ENCODE measurements around the gene DRGX.

DRGX gene

DNA sequence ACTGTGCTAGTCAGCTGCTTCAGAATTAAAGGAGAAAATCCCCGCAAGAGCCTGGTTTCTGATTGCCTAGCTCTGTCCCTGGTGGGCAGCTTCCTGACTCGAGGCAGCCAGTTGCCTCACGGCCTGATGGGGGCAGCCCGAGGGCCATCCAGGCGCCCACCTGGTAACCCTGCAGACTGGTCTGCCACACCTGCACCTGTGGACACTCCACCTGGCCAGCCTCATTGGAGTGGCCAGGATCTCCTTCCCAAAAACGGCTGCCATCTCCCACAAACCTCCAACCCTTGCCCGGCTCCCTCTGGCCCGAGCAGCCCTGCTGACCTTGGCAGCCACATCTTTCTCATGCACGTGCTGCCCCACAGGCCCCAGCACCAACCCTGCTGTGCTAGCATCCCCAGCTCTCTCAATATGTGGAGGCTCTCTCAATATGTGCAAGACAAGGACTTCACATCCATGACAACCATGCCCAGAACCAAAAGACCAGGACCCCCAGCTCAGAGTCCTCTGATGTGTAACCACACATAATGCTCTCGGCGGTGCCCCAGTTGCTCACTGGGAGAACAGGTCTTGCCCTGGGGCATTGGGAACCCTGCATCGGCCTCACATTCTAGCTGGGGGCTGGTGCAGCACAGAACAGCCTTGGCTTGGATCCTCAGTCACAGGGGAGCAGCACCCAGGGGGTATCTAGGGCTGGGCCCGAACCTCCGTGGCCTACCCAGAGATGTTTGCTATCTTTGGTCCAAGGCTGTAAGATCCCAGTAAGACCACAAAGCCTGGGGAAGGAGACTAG is 14.6 kb downstream of the DRGX start:
- no peak for DNase-seq

DNA sequence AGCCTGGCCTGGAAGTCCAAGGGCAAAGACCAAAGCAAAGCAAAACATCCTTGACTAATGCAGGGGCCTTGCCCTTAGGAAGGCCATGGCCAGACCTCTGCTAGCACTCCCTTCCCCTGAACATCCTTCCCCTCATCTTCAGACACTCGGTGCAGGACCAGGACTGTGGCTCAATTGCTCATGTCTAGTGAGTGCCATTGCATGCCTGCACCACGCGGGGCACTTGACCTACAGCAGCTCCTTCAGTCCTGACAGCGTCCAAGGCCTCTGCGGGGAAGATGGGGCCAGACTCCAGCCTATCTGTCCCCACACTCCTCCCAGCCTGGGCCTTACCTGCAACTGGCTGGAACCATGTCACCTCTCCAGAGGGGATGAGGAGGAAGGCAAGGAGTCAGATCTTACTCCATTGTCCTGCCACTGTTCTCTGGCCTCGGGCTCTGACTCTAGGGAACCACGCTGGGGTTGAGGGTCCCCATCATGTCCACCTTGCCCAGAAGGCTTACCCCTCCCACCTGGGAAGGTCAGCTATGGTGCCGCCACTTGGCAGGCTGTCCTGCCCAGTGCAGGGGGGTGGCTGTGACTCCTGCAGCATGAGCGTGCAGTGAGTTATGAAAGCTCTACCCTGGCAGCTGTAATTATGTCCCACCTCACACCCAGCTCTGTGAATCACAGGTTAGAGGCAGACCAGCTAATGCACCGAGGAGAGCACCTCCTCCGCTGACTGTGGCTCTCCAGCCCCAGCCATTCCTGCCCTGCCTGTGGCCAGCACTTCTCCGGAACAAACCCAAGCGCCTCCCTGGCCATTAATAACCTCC is 16.1 kb downstream of the DRGX start:
- DNase-seq, result no peak

DNA sequence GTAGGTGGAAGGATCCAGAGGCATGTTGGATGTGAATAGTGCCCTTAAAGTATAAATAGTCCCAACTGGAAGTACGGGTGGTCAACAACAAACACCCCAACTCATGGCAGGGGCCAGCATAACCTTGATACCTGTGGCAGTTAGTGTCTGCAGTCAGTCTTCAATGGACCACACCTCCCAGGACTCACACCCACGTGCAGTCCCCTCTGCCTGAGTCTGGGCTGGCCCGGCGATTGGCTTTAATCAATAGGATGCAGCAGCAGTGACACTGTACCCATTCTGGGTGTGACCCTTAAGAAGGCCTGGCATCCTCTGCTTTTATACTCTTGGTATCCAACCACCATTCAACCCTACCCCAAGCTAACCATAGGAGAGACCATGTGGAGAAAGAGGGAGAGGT is 18.6 kb downstream of the DRGX start:
- DNase-seq, result no peak

DNA sequence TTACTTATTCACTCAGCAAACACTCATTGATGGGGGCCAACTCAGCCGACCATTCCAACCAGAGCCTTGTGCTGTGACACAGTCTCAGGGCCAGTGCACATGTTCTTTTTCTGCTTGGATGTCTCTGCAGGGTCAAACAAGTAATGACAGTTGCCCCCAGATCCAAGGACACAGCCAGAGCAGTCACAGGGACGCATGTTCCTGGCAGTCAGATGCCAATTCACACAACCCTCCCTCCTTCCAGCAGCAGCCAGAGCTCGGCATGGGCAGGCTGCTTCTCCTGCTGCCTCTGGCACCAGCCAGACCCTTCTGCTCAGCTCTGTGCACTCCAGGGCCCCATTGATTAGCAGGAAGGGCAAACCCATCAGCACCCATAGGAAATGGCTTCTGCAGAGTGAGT is 20.3 kb downstream of the DRGX start:
- no peak for DNase-seq

DNA sequence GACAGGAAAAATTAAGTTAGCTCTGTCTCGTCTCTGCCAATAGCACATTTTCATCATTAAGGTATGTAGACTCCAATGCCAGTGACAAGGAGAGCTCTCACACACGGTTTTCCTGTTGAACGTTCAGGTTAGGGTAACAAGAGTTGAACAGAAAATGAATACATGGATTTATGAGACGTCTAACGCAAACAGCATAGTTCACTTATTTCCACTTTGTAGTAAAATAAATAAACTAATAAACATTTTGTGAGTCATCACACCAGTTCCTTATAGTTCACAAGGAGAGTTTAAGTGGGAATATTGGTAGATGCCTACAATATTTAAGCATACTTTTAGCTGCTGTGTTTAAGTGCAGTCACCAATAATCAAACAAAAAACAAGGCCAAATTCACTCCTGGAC is 21.1 kb downstream of the DRGX start:
- DNase-seq, result no peak

DNA sequence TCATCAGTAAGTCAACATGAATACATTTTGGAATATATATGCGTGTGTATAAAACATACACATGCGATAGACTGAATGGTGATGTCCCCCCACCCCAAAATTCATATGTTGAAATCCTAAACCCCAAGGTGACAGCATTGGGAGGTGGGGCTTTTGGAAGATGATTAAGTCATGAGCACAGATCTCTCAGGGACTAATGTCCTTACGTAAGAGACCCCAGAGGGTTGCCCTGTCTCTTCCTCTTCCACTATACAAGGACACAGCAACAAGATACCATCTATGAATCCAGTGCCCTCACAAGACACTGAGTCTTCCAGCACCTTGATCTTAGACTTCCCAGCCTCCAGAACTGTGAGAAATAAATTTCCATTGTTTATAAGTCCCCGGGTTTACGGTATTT is 22.5 kb downstream of the DRGX start:
- no peak for DNase-seq

DNA sequence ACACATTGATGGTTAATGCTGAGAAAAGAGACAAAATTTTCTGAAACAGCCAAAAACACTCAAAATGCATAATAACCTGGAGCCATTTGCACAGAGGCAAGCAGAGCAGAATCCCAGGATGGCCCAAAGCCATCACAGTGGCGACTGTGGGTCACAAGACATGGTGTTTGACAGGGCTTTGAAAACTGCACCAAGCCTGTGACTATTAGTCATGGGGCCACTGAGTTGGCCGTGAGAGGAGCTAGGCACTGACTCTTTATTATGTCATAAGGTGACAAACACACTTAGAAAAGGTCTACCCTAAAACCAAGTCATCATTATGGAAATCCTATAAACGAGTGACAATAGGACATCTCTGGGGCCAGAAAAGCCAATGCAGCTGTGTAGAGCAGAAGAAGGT is 23.9 kb downstream of the DRGX start:
- DNase-seq, result no peak

DNA sequence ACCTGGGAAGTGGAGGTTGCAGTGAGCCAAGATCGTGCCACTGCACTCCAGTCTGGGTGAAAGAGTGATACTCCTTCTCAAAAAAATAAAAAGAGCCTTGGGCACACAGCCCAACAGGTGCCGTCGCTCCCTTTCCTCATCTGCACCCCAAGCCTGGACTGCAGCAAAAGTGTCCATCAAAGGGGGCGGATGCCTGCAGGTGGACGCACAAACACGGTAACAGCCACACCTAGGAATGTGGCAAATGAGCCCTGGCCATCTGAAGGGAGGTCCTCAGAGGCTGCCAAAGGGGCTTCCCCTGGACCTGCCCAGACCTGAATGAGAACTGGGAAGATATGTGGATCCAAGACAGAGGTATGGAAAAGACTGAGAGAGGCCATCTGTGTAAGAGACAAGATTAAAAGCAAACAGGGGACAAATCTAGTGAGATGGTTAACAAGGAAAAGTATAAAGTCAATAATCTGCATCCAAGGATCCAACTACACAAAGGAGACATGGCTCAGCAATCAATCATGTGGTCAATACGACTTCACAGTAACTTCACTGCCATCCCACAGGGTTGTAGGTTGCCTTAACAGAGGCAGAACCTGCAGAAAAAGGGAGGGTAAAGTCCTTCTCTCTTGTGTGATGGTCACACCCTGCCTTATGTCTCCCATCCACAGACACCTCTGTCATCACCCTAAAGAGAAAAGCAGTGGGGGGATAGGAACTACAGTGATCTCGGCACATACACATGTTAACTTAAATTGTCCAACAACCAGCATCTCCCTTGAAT is 25.4 kb downstream of the DRGX start:
- DNase-seq, result no peak

DNA sequence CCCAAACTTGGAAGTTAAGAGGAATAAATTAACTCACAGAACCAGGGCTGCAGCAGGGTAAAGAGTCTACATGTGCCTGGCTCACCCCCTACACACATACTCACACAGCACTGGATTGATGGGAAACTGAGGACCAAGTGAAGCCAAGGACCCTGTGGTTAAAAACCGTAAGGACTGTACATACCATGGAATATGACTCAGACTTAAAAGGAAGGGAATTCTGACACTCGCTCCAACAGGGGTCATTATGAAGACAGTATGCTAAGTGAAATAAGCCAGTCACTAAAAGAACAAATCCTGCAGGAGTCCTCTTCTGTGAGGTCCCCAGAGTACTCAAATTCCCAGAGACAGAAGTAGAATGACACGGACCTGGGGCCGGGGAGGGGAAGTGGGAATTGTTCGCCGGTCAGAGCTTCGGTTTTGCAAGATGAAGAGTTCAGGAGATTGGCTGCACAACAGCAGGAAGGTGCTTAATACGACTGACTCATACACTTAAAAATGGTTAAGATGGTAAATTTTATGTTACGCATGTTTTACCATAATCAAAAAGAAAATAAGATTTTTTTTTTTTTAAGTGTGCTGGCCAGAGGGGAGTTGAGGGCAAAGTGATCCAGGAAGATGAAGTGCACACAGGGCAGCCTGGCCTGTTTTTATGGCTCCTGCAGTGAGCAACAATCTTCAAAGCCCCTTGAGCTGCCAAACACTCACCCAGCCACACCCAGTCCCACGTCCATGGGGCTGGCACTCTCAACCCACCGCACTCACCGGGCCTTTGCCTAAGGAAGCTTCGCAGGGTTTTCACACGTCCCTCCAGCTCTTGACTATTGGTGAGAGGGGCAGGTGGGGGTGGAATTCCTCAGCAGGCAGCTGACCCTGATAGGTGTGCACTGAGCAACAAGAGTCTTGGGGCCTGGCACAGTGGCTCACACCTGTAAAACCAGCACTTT is 26.4 kb downstream of the DRGX start:
- no peak for DNase-seq

DNA sequence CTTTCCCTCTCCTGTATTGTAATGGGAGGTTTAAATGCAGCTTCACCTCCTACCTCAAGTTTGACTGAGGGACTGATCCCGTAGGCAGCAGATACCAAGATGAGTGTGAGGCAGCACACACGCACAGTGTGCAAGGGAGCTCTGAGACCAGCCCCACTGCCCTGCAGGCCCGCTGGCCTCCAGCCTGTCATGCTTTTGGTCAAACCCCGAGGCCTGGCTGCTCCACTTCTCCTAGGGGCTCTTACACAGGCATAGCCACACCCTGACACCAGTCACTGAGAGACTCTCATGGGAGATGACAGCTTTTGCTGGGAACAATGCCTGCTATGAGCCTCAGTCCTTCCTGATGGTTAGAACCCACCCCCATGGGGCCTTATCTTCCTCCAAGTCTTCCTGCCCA is 27.6 kb downstream of the DRGX start:
- DNase-seq, result no peak

DNA sequence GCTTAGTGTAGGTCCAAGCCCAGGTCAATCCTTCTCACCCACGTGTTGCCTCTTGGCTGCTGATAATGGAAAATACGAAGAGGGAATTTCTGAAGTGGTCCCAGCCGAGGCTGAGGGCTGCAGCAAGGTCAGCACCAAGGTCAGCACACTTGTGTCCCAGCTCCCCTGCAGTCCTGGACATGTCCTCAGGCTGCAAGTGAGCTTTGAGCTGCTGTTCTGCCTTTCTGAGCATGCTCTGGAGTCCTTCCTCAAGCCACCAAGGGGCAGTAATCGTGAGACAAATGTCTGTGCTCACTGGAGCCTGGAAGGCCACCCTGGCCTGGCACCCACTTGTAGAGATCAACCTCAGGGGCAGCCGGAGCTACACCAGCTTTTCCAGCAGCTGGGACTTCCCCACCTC is 28.3 kb downstream of the DRGX start:
- no peak for DNase-seq

DNA sequence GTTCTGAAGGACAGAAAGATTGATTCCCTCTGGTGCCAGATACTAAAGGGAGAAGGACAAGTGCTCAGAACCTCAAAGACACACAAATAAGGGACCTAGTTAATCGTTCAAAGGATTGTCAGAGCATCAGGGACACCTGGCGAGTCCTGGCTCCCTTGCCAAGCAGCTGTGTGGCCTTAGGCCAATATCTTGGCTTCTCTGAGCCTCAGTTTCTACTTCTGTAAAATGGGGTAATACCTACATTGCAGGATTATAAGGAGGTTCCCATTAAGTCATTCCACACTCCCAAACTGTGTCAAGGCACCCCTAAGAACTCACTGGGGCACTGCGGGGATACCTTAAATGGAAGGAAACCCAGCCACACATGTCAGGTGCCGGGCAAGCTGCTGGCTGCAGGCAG is 29.4 kb downstream of the DRGX start:
- no peak for DNase-seq

DNA sequence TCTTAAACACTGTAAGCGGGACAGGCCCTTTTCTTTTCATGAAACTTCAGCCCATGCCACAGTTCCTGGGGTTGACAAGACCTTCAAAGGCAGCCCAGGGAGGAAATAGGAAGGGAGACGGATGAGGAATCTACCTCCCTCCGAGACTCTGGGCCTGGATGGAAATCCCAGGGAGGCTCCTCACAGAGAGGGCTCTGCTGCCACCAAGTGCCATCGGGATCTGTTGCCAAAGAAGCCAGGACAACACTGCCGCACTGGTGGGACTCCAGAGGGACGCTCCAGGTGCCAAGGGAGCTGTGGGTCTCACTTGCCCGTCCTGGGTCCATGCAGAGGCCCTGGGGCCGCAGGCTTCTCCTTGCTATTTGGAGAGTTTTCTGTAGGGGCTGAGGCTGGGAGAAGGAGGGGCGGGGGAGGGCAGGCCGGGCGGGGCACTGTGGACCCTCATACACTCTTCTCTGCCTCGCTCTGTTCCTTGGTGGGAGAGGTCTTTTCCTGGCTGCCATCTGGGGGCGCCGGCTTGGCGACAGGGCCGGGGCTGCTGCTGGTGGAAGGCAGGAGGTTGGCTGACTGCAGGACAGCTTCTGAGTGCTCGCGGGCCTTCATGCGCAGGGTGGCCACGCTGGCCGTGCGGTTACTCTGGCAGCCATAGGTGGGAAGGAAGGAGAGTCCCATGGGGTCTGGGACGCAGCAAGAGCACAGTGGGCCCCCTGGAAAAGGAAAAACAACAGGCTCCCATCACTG is 30.0 kb downstream of the DRGX start:
- DNase-seq, result no peak

DNA sequence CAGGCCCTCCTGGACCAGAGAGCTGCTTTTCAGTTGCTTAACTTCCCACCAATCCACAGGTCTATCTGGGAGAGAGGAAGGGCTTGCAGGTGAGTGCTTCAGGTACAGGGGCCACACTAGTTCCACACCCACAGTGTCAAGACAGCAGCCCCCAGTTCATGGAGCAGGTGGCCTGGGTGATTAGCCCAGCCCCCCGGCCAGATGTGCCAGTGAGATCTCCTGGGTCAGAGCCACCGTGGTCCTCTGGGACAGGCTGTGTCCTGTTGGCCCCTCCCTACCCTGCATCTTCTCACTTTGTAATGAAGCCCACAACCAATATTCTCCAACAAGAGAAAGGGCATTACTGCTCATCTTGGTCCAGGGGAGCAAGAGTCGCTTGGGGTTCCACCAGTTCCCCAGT is 30.6 kb downstream of the DRGX start:
- DNase-seq, result no peak

DNA sequence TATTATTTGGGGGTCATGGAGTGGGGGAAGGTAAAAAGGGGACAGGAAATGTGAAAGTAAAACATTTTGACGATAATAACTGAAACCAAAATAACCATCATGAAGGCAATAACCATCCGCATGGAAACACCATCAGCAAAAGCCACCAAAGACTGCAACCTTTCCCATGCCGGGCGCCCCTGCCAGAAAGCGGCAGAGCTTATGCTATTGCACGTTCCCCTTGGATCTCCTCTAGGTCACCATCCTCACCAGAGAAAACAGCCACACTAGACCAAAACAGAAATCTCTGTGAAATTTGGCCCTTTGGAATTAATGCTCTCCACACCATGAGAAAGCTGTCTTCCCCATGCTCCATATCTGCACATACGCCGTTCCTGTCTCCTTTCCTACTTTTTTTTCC is 31.1 kb downstream of the DRGX start:
- DNase-seq, result no peak

DNA sequence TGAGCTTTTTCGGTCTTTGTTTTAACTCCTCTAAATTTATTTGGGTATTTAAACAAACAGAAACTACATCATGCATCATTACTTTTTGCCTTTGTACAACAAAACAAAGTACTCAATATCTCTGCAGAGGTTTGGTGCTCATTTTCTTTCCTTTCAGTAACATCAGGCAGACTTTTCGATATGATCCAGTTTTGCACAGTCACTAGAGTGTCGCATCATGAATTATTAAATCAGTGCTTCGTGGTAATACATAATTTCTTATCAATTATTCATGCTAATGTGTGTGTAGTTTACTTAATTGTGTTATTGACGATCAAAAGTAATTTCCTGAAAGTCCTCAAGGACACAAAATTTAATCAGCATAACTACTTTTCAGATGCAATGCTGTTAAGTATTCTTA is 31.8 kb downstream of the DRGX start:
- no peak for DNase-seq

DNA sequence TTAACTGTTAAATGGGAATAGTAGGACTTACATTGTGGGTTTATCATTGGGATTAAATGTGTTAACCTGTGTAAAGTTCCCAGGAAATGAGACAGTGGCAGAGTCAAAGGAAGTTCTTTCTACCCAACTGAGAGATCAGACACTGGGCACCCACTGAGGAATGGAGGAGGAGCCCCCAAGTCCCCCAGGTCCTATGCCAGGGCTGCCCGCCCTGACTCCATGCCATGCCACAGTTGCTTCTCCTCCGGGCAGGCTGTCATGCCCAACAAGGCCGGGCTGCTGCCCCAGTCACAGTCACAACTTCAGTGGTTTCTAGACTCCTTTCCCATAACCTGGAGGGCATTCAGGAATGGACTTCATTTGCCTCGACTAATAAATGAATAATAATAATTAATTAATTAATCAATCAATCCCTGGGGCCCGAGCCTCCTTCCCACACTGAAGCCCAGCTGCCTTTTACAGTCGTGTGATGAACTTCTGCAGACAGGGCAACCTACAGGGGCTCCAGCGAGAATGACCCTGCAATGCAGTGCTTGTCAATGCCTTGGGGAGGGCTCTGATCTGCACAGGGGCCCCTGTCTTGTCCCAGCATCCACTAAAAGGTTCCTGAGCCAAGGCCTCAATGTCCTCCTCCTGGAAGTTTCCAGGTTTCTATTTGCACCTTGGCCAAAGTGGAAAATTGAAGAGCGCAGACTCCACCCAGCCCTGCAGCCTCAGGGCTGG is 32.4 kb downstream of the DRGX start:
- no peak for DNase-seq

DNA sequence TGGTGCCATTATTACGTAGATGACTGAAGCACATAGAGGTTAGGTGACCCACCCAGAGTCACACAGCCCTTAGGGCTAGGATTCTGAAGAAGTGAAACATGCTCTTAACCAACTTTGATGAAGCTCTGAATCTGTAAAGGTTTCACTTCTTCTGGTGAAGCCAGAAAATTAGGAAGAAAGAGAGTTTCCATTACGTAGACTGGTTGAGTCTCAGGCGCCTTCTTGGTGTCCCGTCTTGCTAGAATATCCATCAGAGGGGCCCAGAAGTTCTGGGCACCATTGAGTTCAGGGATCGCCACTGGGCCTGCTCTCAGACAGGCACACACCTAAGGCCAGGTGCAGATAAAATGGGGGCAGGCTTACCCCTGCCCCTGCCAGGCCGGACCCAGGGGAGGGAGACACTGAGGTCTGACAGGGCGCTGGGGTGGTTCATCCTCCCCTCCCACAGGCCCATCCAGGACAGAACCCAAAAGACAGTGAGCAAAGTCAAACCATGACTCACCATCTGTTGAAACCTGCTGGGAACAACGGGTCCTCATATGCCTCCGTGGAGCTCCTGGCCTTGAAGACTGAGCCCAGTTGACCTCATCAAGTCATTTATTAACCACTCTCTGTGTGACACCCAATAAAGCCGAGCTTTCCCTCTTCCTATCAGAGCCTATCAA is 33.2 kb downstream of the DRGX start:
- DNase-seq, result no peak

DNA sequence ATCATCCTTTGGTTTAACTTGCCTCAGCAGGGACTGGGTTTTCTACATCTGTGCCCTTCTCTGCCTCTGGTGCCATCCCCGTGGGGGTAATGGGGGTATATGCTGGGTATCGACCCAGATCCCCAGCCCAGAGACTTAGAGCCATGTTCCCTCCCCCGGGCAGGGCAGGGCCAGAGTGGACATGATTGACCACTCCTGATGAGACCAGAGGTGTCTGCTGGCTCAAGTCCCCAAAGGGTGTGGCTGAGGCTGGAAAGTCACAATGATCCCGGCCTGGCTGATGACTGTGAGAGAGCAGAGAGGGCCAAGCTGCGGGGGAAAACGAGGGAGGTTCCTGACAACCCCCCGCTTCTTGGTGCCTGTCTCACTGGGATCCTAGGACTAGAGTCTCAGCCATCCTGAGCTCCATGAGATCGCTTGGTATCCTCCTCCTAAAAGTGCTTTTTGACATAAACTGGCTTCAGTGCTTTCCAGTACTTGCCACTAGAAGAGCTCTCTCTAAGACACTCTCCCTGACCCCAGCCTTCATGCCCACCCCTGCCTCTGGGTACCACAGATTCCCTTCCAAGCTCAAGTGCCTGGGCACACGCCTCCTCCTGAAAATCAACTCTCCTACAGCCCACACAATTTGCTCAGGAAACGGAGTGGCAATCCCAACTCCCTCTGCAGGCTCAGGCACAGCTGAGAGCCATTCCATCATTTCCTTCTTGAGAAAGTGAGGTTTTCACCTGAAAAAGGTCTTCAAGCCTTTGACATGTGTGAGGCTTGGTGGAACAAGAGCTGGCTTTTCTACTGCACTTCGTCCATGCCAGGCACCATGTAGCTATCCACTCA is 33.9 kb downstream of the DRGX start:
- DNase-seq, result no peak

DNA sequence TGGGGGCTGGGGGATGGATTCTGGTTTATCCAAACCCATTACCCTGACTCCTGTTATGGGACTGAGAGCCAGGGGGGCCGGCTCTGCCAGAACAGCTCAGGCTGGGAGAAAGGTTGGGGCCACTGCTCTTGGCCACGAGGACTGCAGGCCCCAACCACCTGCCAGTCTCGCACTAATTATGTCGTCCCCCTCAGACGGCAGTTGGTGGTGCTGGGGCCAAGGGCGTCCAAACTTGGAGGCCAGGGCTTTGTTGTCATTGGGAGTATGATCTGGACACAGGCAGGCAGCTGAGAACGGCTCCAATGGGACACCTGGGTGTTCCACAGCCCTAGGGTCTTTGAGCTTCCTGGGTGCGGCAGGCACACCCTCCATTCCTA is 34.7 kb downstream of the DRGX start:
- DNase-seq, result no peak

All from SHP77 treated with DMSO at 0.1 percent for 48 hours (cell line).